HG02885 (cell line): ENCODE data around the gene GRAMD1B.
"Not testable (repeated sequence)": the region's sequence is repeated elsewhere in the genome, so short reads cannot be mapped to it uniquely, and the experiment has no call there.

ENCODE experiments used
- ATAC-seq: cut with Tn5 transposase; IDR thresholded peaks from one replicate; pipeline ENCODE4 v1.9.1; 2021; ENCODE audit warnings: mild to moderate bottlenecking; ENCODE audit not compliant: unreplicated experiment, poor library complexity

Gene GRAMD1B

GRCh38 chr11:123494195-123495050 is 64.4 kb downstream of the GRAMD1B start:
- no peak for ATAC-seq

GRCh38 chr11:123504401-123504800 is 74.3 kb downstream of the GRAMD1B start:
- ATAC-seq: no peak

- peak; percentile 51 for ATAC-seq
Measured at GRCh38 chr11:123505546-123506299, 75.7 kb downstream of the GRAMD1B start.

GRCh38 chr11:123507043-123507442 is 77.0 kb downstream of the GRAMD1B start:
- no peak for ATAC-seq

GRCh38 chr11:123509737-123510578 is 79.9 kb downstream of the GRAMD1B start:
- ATAC-seq: no peak

GRCh38 chr11:123510579-123510905 is 80.5 kb downstream of the GRAMD1B start:
- ATAC-seq: no peak

- ATAC-seq: peak; percentile 78
Measured at GRCh38 chr11:123511037-123511870, 81.2 kb downstream of the GRAMD1B start.

GRCh38 chr11:123513309-123513708 is 83.2 kb downstream of the GRAMD1B start:
- ATAC-seq: not testable (repeated sequence)

GRCh38 chr11:123516238-123516637 is 86.2 kb downstream of the GRAMD1B start:
- no peak for ATAC-seq

GRCh38 chr11:123517559-123518364 is 87.7 kb downstream of the GRAMD1B start:
- peak; percentile 68 for ATAC-seq

GRCh38 chr11:123518496-123519054 is 88.5 kb downstream of the GRAMD1B start:
- ATAC-seq: no peak

- ATAC-seq: no peak
Measured at GRCh38 chr11:123519055-123519796, 89.2 kb downstream of the GRAMD1B start.

GRCh38 chr11:123519797-123520193 is 89.7 kb downstream of the GRAMD1B start:
- ATAC-seq: no peak

GRCh38 chr11:123520476-123520875 is 90.4 kb downstream of the GRAMD1B start:
- ATAC-seq: not testable (repeated sequence)

GRCh38 chr11:123521001-123521400 is 90.9 kb downstream of the GRAMD1B start:
- ATAC-seq: no peak

- ATAC-seq: no peak
Measured at GRCh38 chr11:123521930-123522329, 91.9 kb downstream of the GRAMD1B start.

GRCh38 chr11:123523539-123523938 is 93.5 kb downstream of the GRAMD1B start:
- ATAC-seq: no peak

GRCh38 chr11:123525097-123525496 is 95.0 kb downstream of the GRAMD1B start:
- ATAC-seq: no peak
